K562 (cell line): ENCODE results near the gene NEMF.

Source experiments
- FOXJ3 ChIP-seq: sonication (generic); formaldehyde crosslinking; IDR thresholded peaks from 2 replicates; pipeline ENCODE4 v1.4.0; 2020; ENCODE audit warnings: mild to moderate bottlenecking, missing genetic modification reagents
- NFXL1 ChIP-seq: fragments of 450-650 bp; formaldehyde crosslinking; IDR thresholded peaks from 2 replicates; pipeline ENCODE4 v1.4.0; 2021; ENCODE audit warnings: mild to moderate bottlenecking
- RB1 ChIP-seq: fragments of 450-650 bp; IDR thresholded peaks from 2 replicates; pipeline ENCODE4 v1.6.1; 2017; ENCODE audit warnings: low read depth, mild to moderate bottlenecking
- SIRT6 ChIP-seq: IDR thresholded peaks from one replicate; pipeline ENCODE4 v1.6.1; 2012; ENCODE audit warnings: low read depth, mild to moderate bottlenecking, control low read depth, inconsistent platforms, low read length, moderate library complexity
- ZSCAN29 ChIP-seq: fragments of 450-650 bp; IDR thresholded peaks from 2 replicates; pipeline ENCODE4 v1.6.1; 2017
- TF ChIP-seq, protein P1 (sequence below): sonication (generic); formaldehyde crosslinking; IDR thresholded peaks from 2 replicates; pipeline ENCODE4 v1.9.0; 2022; ENCODE audit warnings: mild to moderate bottlenecking, missing genetic modification reagents

DNA sequence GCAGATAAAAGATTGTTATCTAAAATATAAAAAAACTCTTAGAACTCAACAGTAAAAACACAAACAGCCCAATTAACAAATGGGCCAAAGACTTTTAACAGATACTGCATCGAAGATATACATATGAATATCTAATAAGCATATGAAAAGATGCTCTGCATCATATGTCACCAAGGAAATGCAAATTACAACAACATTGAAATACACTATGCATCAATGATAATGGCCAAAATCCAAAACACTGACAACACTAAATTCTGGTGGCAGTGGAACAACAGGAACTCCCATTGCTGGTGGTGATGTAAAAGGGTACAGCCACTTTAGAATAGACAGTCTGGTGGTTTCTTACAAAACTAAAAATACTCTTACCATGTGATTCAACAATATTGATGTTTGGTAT is 43.8 kb downstream of the NEMF start:
- TF ChIP-seq, protein P1, sequence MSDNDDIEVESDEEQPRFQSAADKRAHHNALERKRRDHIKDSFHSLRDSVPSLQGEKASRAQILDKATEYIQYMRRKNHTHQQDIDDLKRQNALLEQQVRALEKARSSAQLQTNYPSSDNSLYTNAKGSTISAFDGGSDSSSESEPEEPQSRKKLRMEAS (CRISPR knock-in tag): no peak
- TF ChIP-seq NFXL1 (no peak), ZSCAN29 (no peak), SIRT6 (no peak), FOXJ3 (CRISPR knock-in tag) (no peak), RB1 (no peak)
